HEK293 (cell line): Measurements from ENCODE around the gene PDLIM7.

Experiments
- ATF2 ChIP-seq: fragments of 450-650 bp; formaldehyde crosslinking; IDR thresholded peaks from 2 replicates; pipeline ENCODE4 v1.5.1; 2016; ENCODE audit warnings: missing biosample characterization, missing genetic modification characterization, low read depth
- CTCF ChIP-seq: fragments of 450-650 bp; formaldehyde crosslinking; IDR thresholded peaks from 2 replicates; pipeline ENCODE4 v1.5.1; 2016; ENCODE audit warnings: missing biosample characterization, missing genetic modification characterization
- HOXA7 ChIP-seq: sonication (generic); formaldehyde crosslinking; IDR thresholded peaks from 2 replicates; pipeline ENCODE4 v1.8.1; 2022; ENCODE audit warnings: missing genetic modification reagents, borderline replicate concordance
- HOXC10 ChIP-seq: sonication (generic); formaldehyde crosslinking; IDR thresholded peaks from 2 replicates; pipeline ENCODE4 v1.8.1; 2023; ENCODE audit warnings: mild to moderate bottlenecking, missing genetic modification reagents
- PATZ1 ChIP-seq: fragments of 450-650 bp; formaldehyde crosslinking; IDR thresholded peaks from 2 replicates; pipeline ENCODE4 v1.5.1; 2016; ENCODE audit warnings: missing biosample characterization, missing genetic modification characterization
- ZBTB7A ChIP-seq: fragments of 450-650 bp; formaldehyde crosslinking; IDR thresholded peaks from 2 replicates; pipeline ENCODE4 v1.5.1; 2016; ENCODE audit warnings: low read depth, missing biosample characterization, missing genetic modification characterization
- ZNF24 ChIP-seq: fragments of 450-650 bp; formaldehyde crosslinking; IDR thresholded peaks from 2 replicates; pipeline ENCODE4 v1.5.1; 2016; ENCODE audit warnings: missing biosample characterization, missing genetic modification characterization
- ZNF561 ChIP-seq: fragments of 450-650 bp; IDR thresholded peaks from 2 replicates; pipeline ENCODE4 v1.5.1; 2018; ENCODE audit warnings: missing biosample characterization, missing genetic modification characterization, borderline replicate concordance
- ZNF670 ChIP-seq: fragments of 450-650 bp; formaldehyde crosslinking; IDR thresholded peaks from 2 replicates; pipeline ENCODE4 v1.5.1; 2016; ENCODE audit warnings: missing biosample characterization, missing genetic modification characterization, low read depth
- TF ChIP-seq, protein P1 (sequence below): fragments of 450-650 bp; formaldehyde crosslinking; IDR thresholded peaks from 2 replicates; pipeline ENCODE4 v1.5.1; 2016; ENCODE audit warnings: missing biosample characterization, missing genetic modification characterization

DNA sequence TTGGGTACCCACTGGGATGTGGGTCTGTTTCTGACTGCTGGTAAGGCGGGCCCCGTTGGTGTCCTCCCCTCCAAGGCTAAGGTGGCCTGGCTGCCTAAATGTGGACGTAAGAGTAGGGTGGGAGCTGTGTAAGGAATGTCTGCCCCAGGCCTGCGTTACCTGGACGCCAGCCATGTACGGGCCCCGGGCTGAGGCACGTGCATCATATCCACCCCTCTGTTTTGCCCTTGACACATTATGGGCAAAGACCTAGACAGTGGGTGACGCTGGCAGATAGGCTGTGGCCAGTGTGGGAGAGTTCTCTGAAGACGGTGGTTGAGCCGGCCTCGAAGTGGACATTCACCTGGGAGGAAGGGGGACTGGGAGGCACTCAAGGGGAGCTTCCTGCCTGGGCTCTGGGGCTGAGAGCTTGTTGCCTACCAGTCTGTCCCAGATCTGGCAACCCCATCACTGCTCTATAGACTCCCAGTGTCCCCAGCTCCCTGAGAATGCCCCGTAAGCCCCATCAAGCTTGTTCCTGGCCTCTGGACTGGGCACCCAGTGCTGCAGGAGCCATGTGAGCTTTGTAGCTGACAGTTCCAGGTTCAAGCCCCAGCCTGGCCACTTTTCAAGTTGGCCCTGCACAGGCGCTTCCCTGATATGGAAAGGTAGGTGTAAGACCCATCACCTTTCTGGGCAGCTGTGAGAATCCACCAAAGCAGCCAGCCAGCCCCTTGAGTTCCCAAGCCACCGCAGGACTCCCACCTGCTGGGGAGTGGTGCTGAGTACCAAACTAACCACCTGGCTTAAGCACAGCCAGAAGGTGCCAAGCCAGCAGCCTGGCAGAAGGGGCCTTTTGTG is 54.0 kb downstream of the PDLIM7 start:
- TF ChIP-seq ATF2 (tag by site-specific recombination) (no peak), ZNF24 (tag by site-specific recombination) (no peak), ZBTB7A (tag by site-specific recombination) (no peak), CTCF (tag by site-specific recombination) (no peak), HOXA7 (CRISPR knock-in tag) (no peak), HOXC10 (no peak), ZNF670 (tag by site-specific recombination) (no peak), ZNF561 (tag by site-specific recombination) (no peak), PATZ1 (tag by site-specific recombination) (no peak)
- TF ChIP-seq, protein P1, sequence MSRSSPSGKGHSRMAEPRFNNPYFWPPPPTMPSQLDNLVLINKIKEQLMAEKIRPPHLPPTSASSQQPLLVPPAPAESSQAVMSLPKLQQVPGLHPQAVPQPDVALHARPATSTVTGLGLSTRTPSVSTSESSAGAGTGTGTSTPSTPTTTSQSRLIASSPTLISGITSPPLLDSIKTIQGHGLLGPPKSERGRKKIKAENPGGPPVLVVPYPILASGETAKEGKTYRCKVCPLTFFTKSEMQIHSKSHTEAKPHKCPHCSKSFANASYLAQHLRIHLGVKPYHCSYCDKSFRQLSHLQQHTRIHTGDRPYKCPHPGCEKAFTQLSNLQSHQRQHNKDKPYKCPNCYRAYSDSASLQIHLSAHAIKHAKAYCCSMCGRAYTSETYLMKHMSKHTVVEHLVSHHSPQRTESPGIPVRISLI (tag by site-specific recombination), result no peak
